GM18951 (cell line): Measurements from ENCODE around the gene MDK.

Experiments used
- POLR2A ChIP-seq: IDR thresholded peaks from 4 replicates; pipeline ENCODE4 v1.6.1; 2011; ENCODE audit warnings: mild to moderate bottlenecking; ENCODE audit not compliant: insufficient read length, insufficient read depth; ENCODE audit errors: extremely low read depth
- in situ Hi-C: fragments of 300-500 bp; cut with MboI; formaldehyde crosslinking; loops from one replicate; pipeline ENCODE4 v1.12.0; 2022; ENCODE audit warnings: low sequenced_read_pairs, mixed read lengths, inconsistent platforms; ENCODE audit not compliant: unreplicated experiment

MDK gene

GRCh38 chr11:46393231-46393616 is 11.8 kb downstream of the MDK start:
- no peak for TF ChIP-seq POLR2A
- in situ Hi-C loops, result no loop called here

DNA sequence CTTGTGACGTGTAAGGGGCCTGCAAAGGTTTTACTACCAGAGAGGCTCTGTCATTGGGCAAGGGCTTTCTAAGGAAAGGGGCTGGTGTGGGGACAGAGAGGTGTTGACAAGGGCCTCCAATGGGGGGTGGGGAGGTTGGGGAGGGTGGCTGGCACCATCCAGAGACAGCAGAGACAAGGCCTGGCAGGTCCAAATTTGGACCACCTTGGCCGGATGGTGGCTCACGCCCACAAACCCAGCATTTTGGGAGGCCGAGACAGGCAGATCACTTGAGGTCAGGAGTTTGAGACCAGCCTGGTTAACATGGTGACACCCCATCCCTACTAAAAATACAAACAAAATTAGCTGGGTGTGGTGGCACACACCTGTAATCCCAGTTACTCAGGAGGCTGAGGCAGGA is 12.3 kb downstream of the MDK start:
- no peak for TF ChIP-seq POLR2A
- in situ Hi-C loops, result no loop called here

- in situ Hi-C loops, result no loop called here
Measured at GRCh38 chr11:46397526-46397925, 16.1 kb downstream of the MDK start.

DNA sequence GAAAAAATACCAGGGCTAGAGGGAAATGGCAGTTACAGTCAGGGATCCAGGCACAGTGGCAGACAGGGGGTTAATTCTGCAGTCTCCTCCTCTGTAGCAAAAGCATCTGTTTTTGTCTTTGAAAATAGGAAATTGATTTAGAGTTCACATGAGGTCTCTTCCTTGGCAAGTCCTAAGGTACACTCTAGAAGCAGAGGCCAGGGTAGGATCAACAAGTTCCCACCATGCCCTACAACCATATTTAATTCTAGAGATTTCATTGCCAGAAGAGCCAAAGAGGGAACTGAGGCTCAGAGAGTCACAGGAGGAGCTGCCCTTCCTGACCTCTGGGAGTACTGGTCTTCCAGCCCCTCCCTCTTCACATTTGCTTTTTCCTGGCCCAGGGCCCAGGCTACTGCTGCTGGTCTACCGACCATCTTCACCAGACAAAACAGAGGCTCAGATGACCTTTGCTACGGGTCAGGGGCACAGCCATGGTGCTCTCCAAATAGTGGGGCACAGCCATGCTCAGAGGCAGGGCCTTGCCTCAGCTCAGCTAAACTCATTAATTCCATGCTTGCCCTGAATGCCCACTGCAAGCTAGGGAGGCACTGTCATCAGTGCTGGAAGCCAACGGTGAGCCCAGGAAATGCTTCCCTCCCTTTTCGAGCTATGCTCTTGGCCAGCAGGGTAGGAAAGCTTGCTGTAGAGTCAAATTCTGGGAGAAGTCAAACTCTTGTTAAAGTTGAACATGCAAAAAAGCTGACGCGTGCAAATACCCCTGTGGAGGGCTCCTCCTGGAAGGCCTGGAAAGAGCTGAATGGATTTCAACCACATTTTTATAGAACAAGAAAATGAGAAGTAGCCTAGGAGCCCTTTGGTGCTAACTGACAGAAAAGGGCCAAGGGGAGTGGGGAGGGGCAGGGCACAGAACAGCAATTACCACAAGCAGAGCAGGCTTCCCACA is 21.8 kb downstream of the MDK start:
- no peak for TF ChIP-seq POLR2A
- in situ Hi-C loops, result no loop called here

More at GRCh38 chr11:46397526-46397925, 16.1 kb downstream of the MDK start:
- TF ChIP-seq POLR2A, result no peak

DNA sequence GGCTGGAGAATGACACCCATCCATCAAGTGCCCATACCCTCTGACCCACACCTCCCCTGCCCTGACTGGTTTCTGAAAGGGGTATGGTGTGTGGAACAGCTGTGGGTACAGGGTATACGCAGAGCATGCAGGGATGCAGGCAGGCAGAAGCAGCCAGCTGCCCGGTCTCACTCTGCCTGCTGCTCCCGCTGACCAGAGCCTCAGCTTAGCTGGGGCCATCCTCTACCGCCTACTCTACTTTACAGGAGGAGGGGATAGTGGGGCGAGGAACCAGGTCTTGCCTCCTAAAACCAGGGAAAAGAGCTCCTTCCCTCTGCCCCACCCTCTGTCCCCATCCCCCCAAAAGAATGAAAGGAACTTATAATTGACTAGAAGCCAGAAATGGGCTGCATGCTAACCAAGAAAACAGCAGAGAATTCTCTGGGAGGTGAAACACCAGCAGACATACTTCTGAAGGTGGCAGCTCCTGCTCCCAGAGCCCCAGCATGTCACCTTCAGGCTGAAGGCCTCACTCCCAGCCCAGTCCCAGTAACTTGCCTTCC is 23.1 kb downstream of the MDK start:
- in situ Hi-C loops, result no loop called here
- TF ChIP-seq POLR2A, result no peak

- in situ Hi-C loops, result no loop called here
- TF ChIP-seq POLR2A, result no peak
Measured at GRCh38 chr11:46407635-46408034, 26.2 kb downstream of the MDK start.

- in situ Hi-C loops, result no loop called here
- TF ChIP-seq POLR2A, result no peak
Measured at GRCh38 chr11:46408407-46408986, 27.0 kb downstream of the MDK start.

DNA sequence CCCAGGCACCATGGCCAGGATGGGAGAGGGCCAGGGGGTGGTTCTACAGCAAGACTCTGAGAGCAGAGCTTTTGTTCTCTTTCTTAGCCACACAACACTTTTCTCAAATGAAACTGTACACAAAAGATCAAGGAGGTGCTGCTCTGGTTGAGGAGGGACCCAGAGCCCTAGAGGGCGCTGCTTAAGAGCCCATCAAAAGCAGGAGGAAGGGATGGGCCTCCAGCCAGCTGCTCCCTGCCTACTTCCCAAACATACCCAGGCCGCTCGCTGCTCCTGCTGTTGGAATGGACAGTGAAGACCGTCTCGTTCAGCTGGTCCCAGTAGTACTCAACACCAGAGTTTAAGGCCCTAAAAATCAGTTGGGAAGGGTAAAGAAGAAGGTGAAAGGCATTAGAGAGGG is 28.6 kb downstream of the MDK start:
- in situ Hi-C loops, result no loop called here
- no peak for TF ChIP-seq POLR2A

GRCh38 chr11:46413760-46414465 is 32.4 kb downstream of the MDK start:
- TF ChIP-seq POLR2A, result no peak

DNA sequence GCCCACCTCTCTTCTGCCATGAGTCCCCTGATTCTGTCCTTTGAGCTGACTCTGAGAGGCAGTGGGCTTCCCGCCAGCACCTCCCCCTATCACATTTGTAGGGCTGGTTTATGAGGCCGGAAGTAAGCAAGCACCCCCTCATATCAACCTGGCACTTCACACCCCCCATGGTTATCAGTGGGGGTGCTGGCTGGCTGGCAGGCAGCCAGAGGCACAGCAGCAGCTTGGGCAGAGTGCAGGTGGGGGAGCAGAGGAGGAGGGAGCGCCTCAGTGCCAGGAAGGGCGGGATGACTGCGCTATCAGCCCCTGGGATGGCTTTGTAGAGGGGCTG is 33.0 kb downstream of the MDK start:
- no peak for TF ChIP-seq POLR2A
- in situ Hi-C loops, result no loop called here

More at GRCh38 chr11:46413760-46414465, 32.4 kb downstream of the MDK start:
- in situ Hi-C loops, result no loop called here

- TF ChIP-seq POLR2A, result no peak
- in situ Hi-C loops, result no loop called here
Measured at GRCh38 chr11:46414879-46415278, 33.4 kb downstream of the MDK start.

DNA sequence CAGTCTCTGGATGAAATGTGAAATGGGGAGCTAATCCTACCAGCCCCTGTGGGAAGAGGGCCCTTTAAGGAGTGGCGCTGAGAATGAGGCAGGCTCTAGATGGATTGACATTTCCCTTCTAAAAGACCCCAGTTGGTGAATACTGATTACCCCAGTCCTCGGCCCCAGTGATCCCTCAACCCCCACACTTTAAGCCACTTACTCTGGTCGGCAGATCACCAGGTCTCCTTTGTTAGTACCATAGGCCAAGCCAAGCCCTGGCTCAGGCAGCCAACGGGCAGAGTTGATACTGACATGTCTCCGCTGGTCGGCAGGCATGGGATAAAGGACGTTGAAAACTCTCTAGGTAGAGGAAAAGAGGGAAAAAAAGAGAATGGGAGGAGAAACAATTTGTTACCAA is 36.2 kb downstream of the MDK start:
- in situ Hi-C loops, result no loop called here
- TF ChIP-seq POLR2A, result no peak

GRCh38 chr11:46418751-46419150 is 37.3 kb downstream of the MDK start:
- no peak for TF ChIP-seq POLR2A
- in situ Hi-C loops, result no loop called here
